G401.6 (cell line): ENCODE measurements around the gene STRN4.
"Not testable (repeated sequence)": the region's sequence is repeated elsewhere in the genome, so short reads cannot be mapped to it uniquely, and the experiment has no call there.

Experiments
- FAIRE-seq: peaks from 2 replicates; lab custom pipeline; 2012; peaks lifted over from hg19 to GRCh38; lab: Jason Lieb, UNC

The STRN4 gene

DNA sequence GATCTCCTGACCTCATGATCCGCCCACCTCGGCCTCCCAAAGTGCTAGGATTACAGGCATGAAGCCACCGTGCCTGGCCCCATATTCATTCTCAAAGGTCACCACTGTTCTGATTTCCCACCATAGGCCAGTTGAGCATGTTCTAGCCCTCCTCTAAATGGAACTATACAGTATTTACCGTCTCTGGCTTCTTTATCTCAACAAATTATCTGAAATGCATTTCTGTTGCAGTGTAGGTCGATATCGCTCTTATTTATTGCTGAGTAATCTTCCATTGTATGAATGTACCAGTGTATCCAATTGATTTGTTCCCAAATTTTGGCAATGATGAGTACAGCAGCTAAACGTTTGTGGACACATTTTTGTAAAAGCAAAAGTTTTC, 26.8 kb upstream of the STRN4 start:
- no peak for FAIRE-seq

DNA sequence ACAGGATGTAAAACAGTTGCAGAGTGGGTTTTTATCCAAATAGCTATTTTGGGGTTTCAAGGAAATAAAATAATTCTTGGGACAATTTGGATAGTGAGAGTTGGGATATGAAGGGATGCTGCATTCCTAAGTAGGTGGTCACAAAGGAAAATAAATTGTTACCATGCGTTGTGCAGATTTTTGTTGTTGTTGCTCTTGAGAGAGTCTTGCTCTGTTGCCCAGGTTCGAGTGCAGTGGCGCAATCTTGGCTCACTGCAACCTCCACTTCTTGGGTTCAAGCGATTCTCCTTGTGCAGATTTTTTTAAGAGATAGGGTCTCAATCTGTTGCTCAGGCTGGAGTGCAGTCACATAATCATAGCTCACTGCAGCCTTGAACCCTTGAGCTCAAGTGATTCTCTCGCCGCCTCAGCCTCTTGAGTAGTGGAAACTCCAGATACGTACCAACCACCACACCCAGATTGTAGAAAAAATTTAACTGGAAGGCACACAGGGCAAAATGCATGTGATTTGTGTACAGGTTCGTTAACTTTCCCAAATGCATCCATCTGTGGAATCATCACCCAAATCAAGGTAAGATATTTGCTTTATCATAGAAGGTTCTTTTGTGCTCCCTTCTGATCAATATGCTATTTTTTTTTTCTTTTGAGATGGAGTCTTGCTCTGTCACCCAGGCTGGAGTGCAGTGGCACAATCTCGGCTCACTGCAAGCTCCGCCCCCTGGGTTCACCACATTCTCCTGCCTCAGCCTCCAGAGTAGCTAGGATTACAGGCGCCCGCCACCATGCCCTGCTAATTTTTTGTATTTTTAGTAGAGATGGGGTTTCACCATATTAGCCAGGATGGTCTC, 26.1 kb upstream of the STRN4 start:
- no peak for FAIRE-seq

DNA sequence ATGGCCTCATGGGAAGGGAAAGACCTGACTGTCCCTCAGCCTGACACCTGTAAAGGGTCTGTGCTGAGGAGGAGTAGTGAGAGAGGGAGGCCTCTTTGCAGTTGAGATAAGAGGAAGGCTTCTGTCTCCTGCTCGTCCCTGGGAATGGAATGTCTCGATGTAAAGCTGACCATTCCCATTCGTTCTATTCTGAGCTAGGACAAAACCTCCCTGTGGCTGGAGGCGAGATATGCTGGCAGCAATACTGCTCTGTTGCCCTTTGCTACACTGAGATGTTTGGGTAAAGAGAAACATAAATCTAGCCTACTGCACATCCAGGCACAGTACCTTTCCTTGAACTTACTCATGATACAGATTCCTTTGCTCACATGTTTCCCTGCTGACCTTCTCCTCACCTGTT, 22.5 kb upstream of the STRN4 start:
- not testable (repeated sequence) for FAIRE-seq

DNA sequence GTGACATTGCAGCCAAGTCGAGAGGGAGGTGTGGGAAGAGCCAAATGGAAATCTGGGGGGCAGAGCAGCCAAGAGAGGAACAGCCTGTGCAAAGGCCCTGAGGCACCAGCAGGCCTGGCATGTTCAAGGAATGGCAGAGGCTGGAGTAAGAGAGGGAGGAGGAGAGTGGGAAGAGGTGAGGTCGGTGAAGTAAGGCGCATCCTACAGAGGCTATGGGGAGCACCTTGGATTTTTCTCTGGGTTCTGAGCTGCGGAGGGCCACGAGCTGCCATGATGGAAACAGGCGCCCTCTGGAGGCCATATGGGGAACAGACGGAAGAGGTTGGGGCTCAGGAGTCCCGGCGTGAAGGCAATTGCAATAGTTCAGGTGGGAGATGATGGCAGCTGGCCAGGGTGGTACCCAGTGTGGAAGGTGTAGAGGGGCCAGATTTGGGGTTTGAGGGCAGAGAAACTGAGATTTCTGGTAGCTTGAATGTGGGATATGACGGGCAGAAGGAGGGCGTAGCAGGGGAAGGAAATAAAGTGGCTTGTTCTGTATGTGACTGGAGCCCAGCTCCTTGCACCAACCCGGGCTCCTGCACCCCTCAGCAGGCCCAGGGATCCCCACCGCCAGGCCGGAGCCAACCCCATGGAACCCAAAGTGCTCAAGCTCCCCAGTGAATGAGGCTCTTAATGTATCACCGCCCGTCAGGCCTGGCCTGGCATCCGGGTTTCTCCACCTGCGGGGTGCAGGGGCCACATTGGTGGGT, 20.5 kb upstream of the STRN4 start:
- FAIRE-seq: no peak

DNA sequence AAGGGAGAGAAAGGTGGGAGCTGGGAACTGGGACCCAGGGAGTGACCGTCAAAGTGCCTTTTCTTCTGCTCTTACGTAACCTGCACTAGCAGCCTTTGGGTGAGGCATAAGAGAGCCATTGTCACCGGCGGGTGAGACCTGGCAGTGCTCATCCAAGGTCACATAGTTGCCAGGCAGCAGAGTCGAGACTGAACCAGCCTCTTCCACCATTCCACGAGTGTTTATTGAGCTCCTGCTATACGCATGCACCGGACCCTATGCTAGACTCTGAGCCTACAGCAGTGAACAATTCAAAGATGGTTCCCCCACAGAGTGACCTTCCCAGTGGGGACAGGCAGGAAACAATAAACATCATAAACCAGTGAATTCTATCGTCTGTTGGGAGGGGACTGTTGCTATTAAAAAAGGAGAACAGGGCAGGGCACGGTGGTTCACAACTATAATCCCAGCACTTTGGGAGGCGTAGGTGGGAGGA, 18.6 kb upstream of the STRN4 start:
- FAIRE-seq: no peak

DNA sequence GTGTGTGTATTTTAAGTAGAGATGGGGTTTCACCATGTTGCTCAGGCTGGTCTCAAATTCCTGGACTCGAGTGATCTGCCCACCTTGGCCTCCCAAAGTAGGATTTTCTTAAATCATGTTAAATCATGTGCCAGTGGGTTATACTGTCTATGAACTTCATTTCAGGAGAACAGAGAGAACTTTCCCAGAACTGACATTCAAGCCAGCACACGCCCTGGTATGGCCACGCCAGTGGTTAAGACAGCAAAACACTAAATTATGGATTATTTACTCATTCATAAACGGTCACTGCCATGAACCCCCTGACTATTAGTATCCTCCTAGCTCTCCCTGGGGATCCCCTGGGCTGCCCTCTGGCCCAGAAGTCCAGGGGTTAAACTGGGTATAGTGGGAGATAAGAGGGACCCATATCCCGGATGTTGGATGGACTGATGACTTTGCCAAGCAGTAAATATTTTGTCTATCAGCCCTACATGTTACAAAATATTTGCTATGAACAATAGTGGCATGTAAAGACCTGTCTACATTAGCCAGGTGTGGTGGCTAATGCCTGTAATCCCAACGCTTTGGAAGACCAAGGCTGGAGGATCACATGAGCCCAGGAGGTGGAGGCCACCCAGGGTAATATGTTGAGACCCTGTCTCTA, 16.1 kb upstream of the STRN4 start:
- no peak for FAIRE-seq

DNA sequence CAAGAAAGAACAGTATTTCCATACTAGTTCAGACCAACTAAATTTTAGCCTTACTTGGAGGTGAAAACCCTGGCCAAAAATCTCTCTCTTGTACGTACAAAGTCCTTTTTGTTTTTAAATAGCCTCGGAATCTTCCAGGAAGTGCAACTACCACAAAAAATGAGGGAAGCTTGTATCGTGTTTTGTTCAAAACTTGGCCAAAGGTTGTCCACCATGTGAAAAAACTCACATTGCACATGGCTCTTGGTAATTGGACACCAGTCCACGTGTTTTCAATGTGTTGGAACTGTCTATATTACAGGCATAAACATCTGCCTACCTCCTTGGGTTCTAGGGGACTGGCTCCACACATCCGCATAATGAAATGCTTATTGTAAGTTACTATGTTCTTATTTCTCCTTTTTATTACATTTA, 15.2 kb upstream of the STRN4 start:
- FAIRE-seq: no peak

DNA sequence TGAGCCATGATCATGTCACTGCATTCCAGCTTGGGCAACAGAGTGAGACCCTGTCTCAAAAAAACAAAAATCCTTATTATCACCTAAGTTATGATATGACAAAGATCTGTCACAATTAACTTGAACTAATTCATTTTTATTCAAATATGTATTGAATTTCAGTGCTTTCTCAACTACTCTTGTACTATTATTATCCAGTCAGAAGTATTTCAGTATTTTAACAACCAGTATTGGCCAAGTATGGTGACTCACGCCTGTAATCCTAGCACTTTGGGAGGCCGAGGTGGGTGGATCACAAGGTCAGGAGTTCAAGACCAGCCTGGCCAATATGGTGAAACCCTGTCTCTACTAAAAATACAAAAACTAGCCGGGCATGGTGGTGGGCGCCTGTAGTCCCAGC, 14.6 kb upstream of the STRN4 start:
- not testable (repeated sequence) for FAIRE-seq

DNA sequence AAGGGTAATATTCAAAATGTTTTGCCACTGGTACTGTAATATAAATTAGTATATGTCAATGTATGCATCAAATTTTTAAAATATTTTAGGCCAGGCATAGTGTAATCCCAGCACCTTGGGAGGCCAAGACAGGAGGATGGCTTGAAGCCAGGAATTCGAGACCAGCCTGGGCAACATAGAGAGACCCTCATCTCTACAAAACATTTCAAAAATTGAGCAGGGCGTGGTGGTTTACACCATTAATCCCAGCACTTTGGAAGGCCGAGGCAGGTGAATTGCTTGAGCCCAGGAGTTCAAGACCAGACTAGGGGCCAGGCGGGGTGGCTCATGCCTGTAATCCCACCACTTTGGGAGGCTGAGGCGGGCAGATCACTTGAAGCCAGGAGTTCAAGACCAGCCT, 14.1 kb upstream of the STRN4 start:
- FAIRE-seq: no peak

DNA sequence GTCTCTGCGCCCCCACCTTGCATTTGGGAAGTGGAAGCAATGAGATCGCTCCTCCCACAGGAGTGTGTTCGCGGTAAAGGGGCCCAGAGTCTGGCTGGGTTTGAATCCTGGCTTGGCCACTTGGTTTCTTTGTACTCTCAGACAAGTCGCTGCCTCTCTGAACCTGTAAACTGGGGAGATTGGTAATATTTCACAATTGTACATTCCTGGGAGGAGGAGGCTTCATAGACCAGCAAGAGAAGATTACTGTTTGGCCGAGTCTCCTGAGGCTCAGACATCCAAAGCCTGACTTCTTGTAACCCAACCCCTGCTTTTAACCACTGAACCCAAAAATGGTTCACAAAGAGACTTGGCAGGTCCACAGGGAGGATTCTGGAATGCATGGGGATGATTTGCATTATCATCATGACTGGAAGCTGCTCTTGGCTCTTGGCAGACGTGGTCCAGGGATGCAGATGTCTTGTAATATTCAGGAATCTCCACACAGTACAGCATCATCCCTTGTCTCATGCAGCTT, 13.6 kb upstream of the STRN4 start:
- no peak for FAIRE-seq

DNA sequence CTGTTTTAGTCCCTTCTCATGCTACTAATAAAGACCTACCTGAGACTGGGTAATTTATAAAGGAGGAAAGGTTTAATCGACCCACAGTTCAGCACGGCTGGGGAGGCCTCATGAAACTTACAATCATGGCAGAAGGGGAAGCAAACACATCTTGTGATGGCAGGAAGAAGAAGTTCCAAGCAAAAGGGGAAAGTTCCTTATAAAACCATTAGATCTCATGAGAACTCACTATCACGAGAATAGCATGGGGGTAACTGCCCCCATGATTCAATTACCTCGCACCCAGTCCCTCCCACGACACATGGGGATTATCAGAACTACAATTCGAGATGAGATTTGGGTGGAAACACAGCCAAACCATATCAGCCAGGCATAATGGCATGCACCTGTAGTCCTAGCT, 13.0 kb upstream of the STRN4 start:
- FAIRE-seq: no peak

DNA sequence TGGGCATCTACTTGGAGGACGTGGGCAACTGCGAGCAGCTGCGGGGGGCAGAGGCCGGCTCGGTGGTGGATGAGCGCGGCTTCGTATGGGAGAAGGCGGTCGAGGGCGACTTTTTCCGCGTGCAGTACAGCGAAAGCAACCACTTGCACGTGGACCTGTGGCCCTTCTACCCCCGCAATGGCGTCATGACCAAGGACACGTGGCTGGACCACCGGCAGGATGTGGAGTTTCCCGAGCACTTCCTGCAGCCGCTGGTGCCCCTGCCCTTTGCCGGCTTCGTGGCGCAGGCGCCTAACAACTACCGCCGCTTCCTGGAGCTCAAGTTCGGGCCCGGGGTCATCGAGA, 10.3 kb upstream of the STRN4 start:
- FAIRE-seq: no peak

DNA sequence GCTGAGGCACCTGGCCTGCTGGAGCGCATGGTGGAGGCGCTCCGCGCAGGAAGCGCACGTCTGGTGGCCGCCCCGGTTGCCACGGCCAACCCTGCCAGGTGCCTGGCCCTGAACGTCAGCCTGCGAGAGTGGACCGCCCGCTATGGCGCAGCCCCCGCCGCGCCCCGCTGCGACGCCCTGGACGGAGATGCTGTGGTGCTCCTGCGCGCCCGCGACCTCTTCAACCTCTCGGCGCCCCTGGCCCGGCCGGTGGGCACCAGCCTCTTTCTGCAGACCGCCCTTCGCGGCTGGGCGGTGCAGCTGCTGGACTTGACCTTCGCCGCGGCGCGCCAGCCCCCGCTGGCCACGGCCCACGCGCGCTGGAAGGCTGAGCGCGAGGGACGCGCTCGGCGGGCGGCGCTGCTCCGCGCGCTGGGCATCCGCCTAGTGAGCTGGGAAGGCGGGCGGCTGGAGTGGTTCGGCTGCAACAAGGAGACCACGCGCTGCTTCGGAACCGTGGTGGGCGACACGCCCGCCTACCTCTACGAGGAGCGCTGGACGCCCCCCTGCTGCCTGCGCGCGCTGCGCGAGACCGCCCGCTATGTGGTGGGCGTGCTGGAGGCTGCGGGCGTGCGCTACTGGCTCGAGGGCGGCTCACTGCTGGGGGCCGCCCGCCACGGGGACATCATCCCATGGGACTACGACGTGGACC, 9.7 kb upstream of the STRN4 start:
- FAIRE-seq: no peak

DNA sequence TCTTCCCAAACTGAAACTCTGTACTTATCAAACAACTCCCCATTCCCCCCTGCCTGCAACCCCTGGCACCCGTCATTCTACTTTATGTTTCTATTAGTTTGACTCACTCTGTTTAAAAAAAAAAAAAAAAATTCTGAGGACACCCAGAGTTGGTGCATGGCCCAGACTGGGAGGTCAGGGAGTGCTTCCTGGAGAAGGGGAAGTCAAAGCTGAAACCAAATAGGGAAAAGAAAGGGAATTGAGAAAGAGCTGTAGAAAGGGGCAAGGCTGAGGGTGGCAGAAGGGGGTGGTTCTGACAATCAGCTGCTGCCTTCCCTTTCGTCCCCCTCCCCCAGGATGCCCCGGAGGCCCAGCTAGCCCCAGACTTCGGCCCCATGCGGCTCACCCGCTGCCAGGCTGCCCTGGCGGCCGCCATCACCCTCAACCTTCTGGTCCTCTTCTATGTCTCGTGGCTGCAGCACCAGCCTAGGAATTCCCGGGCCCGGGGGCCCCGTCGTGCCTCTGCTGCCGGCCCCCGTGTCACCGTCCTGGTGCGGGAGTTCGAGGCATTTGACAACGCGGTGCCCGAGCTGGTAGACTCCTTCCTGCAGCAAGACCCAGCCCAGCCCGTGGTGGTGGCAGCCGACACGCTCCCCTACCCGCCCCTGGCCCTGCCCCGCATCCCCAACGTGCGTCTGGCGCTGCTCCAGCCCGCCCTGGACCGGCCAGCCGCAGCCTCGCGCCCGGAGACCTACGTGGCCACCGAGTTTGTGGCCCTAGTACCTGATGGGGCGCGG, 9.0 kb upstream of the STRN4 start:
- FAIRE-seq: no peak

DNA sequence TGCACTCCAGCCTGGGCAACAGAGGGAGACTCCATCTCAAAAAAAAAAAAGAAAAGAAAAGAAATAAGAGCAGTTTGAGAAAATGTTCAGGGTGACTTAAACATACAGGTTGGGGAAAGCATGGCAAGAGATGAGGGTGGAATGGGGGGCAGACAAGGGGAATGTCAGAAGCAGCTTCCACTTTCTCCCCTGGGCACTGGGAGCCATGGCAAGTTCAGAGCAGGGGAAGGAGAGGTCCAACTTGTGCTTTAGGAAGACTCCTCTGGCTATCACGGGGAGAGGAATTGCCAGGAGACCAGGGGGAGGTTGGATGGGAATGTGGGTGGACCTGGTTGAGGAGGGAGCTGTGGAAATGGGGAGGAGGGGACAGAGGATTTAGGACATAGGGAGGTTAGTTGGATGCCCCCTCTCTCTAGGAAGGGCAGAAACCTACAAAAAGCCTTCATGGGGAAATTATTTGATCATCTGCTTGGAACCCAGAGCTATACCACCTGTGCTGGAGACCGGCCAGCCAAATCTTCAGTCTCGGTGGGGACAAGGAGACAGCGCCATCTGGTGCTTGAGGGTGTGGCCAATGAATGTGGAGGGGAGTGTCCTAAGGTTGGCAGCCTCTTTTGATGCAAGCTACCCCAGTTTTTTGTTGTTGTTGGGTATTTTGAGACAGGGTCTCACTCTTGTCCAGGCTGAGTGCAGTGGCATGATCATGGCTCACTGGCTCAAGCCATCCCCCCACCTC, 7.3 kb upstream of the STRN4 start:
- no peak for FAIRE-seq

DNA sequence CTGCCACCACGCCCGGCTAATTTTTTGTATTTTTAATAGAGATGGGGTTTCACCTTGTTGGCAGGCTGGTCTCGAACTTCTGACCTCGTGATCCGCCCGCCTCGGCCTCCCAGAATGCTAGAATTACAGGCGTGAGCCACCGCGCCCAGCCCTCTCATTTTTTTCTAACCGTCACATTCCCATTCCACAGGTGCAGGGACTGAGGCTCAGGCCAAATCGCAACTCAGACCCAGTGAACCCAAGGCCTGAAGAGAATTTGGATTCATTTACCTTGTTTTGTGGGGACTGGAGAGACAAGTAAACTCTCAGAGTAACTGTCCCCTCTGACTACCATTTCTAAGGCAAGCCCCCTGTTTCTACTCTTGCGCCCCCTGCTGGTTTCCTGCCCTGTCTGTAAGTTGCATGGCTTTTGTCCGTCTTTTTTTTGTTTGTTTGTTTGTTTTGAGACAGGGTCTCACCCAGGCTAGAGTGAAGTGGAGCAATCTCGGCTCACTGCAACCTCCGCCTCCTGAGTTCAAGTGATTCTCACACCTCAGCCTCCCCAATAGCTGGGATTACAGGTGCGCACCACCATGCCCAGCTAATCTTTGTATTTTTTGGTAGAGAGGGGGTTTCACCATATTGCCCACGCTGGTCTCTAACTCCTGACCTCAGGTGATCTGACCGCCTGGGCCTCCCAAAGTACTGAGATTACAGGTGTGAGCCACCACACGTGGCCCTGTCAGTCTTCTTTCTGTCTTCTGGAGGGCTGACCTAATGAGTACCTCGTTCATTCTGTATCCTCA, 2.3 kb upstream of the STRN4 start:
- FAIRE-seq: no peak

DNA sequence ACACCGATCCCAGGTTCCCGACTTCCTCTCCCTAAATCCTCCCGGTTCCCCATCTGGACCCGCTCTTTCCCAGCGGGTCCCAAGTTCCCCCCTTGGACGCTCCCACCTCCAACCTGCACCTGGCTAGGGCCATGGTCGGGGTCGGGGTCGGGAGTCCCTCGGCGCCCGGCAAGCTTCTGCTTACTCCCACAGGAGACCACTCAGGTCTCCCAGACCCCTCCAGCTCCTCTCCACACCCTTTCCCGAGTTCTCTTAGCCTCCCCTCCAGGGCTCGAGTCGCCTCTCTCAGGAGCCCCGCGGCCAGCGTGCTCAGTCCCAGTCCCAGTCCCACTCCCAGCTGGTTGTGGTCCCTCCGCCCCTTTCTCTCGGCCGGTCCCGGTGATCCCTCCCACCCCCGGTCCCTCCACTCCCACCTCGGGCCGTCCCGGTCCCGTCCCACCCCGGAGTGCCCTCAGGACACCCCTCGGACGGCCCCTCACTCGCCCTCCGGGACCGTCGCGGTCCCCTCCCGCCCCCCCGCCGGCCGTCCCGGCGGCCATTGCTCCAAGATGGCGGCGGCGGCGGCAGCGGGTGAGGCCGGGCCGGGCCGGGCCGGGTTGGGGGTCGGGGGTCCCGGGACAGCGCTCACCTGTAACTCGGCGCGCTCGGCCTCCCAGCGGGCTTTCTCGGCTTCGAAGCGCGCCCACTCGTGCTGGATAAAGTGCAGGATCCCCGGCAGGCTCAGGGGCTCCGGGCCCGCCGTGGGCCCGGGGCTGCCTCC, 549 bp downstream of the STRN4 start, which contains the start of gene FKRP:
Gene FKRP (plus strand): TSS at position 537 of the 760 bp plus-strand sequence. CDS start 9,394 bp downstream, outside the sequence.
- no peak for FAIRE-seq

DNA sequence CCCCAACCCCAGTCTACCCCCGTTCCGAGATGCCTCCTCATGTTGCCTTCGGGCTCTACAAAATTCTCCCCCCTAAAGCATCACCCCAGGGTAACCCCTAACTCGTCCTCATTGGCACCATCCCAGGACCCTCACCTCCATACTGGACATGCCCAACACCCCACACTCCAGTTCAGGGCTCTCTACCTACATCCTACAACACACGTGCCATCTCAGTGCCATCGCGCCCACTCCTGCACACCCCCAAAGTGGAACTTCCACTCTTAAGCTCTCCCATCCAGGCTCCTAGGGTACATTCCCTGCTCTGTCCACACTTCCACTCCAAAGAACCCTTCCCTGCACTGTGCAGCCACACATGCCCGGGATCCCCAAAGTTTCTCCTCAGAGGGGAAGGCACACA, 1.2 kb downstream of the STRN4 start:
- FAIRE-seq: no peak

DNA sequence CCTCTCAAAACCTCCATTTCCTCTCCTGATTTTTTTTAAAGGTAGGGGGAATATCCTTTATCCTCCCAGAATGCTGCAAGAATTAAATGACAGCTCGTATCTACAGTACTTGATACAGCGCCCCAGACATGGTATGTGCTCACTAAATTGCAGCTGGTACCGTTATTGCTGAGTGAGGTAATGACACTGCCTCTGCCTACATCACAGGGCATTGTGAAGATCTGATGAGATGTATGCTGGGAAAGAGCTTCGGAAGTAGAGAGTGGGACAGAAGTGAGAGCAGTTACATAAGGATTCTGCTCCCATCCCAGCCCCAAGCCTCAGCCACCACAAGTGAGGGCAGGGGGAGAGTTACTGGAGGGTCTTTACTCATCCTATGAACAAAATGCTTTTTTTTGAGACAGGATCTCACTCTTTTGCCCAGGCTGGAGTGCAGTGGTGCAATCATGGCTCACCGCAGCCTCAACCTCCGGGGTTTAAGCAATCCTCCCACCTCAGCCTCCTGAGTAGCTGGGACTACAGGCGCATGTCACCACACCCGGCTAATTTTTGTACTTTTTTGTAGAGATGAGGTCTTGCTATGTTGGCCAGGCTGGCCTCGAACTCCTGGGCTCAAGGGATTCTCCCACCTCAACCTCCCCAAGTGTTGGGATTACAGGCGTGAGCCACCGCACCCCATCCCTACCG, 2.1 kb downstream of the STRN4 start:
- FAIRE-seq: no peak
